HG03442 (cell line): ENCODE results near the gene USP33.
"Not testable (repeated sequence)": the region's sequence is repeated elsewhere in the genome, so short reads cannot be mapped to it uniquely, and the experiment has no call there.

Source experiments
- ATAC-seq: cut with Tn5 transposase; IDR thresholded peaks from one replicate; pipeline ENCODE4 v1.9.1; 2021; ENCODE audit warnings: mild to moderate bottlenecking, moderate library complexity; ENCODE audit not compliant: unreplicated experiment

USP33 gene

DNA sequence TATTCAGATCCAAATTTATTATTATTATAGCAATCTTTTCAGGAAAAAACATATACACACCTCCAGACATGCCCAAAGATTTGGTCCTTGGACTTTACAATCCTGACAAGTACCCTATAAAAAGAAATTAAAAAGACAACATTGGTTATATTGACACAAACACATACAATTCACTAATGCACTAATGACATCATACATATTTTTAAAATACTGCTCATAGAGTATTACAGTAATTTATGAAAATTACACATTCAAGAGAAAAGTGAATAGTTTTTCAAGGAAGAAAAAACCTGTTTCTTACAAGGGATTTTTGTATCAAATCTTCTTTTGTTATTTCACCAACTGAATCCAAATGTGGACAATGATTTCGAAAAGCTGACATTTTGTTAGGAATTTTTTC, 18.3 kb downstream of the USP33 start:
- ATAC-seq: no peak

DNA sequence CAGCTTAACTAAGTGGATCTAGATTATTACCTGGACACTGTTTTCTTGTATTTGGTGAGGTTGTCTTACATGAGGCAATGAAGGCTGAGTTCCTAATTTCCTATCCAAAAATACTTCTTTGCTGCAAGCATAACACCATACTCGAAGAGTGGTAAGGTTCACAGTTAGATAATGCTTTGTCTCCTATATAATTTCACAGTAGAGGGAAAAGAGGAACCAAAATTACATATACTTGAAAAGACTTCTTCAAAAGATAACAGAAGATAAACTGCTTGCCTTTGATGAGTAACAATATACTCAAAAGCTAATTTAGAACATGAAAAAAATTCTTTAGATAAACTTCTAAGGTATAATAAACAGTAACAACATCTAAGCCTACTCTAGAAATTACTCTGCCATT, 20.4 kb downstream of the USP33 start:
- ATAC-seq: no peak

DNA sequence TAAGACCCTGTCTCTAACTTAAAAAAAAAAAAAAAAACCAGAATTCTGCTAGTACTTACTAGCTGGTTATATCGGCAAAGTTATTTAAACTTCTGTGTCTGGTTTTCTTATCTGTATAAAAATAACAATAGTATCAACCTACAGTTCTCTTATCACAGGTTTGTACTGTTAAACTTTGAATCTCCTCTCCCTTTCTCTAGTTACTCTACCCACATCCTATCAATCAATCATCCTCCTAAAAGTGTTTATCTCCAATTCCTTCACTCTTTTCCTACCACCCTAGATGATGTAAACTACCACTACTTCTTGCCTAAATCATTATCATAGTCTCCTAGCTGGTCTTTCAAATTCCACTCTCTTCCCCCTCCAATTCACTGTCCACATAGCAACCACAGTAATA, 27.6 kb downstream of the USP33 start:
- no peak for ATAC-seq

DNA sequence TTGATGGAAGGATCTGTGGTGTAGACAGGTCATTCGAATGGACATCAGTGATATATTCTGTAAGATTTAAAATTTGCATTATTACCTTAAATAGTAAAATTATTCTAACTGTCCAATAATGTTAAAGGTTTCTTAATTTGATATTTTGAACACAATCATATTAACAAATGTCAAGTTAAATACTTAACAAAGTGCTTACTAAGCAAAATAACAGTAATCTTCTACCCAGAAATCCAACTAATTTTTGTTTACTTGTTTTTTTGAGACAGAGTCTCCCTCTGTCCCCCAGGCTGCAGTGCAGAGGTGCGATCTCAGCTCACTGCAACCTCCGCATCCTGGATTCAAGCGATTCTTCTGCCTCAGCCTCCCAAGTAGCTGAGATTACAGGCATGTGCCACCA, 33.9 kb downstream of the USP33 start:
- ATAC-seq: no peak

DNA sequence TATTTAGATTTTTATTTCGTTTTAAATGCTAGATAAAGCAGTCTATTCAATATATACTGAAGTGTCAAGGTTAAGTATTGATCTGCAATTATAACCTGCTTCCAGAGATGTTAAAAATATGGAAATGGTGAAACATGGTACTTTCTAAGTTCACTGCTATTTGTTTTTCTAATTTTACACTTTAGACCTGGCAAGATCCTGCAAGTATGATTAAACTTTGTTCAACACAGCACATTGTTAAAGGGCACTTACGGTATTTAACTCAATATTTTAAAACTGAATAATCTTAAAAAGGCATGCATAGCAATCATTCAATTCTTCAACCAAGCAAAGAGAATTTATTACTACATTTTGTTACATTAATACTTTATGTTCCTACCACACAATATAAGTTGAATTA, 41.5 kb downstream of the USP33 start:
- ATAC-seq: no peak

DNA sequence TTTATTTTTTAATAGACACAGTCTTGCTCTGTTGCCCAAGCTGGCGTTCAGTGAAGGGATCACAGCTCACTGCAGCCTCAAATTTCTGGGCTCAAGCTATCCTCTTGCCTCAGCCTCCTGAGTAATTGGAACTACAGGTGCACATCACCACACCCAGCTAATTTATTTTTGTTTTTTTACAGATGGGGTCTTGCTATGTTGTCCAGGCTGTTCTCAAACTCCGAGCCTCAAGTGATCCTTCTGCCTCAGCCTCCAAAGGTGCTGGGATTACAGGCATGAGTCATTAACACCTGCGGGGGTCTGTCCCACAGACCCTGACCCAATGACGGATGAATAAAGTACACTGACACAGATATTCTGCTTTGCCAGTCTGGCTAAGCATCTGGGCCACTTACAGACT, 43.6 kb downstream of the USP33 start:
- no peak for ATAC-seq

DNA sequence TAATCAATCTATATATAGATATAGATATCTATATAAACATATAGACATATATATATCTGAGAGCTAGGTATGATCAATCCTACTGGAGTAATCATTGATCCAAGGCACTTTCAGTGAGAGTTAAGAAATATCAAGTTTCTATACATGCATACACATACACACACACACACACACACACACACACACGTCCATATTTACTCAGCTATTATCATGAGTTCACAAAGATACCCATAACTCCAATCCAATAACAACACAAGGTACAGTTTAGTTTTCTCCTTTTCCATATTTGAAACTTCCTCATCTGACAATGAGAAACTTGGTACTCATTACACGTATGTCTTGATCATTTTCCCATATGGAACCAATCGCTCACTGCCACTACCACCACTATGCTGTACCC, 49.9 kb downstream of the USP33 start:
- no peak for ATAC-seq

DNA sequence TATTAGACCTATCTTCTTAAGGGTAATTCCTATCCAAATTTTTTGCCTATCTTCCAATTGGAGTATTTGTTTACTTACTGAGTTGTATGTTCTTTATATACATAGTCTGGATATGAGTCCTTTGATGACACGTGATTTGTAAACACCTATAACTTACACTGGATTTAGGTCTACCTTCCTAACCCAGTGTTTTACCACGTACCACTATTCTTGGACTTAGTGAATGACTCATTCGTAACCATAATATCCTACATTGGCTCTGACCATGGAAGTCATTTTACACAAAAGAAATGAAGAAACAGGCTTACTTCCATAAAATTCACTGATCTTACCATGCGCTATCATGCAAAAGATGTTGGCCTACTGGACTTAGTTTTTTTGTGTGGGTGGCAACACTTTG, 53.3 kb downstream of the USP33 start:
- ATAC-seq: no peak

DNA sequence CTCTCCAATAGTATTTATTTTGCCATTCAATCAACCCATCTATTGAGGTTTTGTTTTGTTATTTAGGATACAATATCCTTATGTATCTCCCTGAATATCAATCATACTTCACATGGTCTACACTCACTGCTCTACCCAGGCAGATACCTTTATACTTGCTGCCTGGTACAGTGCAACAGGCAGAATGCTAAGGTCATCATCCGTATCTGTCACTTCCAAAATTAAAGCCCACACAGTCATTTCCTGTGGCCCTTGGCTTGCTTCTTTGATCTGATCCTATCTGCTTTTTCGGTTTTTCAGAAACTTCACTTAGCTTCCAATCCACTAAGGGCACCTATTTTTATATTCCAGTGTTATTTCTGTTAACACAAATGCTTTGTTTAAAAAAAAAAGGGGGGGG, 54.9 kb downstream of the USP33 start:
- no peak for ATAC-seq

DNA sequence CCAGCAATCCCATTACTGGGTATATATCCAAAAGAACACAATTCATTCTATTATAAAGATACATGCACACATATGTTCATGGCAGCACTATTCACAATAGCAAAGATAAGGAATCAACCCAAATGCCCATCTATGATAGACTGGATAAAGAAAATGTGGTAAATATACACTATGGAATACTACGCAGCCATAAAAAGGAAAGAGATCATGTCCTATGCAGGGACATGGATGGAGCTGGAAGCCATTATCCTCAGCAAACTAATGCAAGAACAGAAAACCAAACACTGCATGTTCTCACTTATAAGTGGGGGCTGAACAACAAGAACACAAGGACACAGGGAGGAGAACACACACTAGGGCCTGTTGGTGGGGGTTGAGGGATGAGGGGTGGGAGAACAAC, 60.0 kb downstream of the USP33 start:
- ATAC-seq: not testable (repeated sequence)

DNA sequence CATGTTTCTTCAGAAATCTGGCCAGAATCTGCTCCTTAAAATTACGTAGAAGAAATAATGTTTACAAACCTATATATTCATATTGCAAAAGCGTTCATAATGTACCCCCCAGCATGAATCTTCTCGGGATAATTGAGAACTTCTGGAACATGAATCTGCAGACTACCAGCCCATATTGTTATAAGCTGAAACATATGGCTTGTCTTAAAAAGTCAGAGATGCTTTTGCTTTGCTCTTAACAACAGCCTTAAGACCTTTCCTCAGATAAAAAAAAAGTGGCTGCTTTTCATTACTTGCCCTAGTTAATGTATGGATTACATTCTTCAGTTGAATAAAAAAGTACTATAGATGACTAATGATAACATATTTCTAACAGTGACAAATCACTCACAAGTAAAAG, 62.2 kb downstream of the USP33 start:
- ATAC-seq: no peak

DNA sequence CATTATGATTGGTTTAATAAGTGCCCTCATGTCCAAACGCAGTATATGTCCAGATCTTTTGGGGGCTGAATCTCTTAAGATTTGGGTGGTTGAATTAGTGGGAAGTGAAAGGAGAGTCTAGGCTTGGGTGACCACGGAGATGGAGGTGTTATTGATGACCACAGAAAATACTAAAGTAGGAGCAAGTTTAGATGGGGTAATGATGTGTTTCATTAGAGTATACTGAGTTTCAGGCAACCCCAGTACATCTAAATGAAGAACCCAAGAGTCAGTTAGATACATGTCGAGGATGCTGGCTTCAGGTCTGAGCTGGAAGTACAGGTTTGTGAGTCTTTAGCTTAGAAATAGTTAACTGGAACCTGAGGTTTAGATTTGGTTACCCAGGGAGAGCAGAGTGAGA, 70.7 kb downstream of the USP33 start:
- ATAC-seq: peak; percentile 52

DNA sequence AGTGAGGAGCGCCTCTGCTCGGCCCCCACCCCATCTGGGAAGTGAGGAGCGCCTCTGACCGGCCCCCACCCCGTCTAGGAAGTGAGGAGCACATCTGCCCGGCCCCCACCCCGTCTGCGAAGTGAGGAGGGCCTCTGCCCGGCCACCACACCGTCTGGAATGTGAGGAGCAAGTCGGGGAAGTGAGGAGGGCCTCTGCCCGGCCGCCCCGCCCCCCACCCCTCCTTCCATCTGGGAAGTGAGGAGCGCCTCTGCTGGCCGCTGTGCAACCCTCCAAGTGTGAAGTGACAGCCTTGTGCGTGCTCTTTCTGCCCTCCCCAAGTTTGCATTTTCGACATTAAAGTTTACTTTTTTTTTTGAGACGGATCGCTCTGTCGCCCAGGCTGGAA, 72.1 kb downstream of the USP33 start:
- no peak for ATAC-seq

DNA sequence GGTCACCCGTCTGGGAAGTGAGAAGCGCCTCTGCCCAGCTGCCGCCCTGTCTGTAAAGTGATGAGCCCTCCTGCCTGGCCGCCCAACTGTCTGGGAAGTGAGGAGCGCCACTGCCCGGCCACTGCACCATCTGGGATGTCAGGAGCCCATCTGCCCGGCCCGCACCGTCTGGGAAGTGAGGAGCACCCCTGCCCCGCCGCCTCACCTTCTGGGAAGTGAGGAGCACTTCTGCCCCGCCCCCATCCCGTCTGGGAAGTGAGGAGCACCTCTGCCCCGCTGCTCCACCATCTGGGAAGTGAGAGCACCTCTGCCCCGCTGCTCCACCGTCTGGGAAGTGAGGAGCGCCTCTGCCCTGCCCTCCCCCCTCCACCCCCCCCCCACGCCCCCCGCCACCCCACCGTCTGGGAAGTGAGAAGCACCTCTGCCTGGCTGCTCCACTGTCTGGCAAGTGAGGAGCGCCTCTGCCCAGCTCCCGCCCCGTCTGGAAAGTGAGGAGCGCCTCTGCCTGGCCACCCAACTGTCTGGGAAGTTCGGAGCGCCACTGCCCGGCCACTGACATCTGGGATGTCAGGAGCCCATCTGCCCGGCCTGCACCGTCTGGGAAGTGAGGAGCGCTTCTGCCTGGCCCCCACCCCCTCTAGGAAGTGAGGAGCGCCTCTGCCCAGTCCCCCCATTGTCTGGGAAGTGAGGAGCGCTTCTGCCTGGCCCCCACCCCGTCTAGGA, 72.7 kb downstream of the USP33 start:
- no peak for ATAC-seq

DNA sequence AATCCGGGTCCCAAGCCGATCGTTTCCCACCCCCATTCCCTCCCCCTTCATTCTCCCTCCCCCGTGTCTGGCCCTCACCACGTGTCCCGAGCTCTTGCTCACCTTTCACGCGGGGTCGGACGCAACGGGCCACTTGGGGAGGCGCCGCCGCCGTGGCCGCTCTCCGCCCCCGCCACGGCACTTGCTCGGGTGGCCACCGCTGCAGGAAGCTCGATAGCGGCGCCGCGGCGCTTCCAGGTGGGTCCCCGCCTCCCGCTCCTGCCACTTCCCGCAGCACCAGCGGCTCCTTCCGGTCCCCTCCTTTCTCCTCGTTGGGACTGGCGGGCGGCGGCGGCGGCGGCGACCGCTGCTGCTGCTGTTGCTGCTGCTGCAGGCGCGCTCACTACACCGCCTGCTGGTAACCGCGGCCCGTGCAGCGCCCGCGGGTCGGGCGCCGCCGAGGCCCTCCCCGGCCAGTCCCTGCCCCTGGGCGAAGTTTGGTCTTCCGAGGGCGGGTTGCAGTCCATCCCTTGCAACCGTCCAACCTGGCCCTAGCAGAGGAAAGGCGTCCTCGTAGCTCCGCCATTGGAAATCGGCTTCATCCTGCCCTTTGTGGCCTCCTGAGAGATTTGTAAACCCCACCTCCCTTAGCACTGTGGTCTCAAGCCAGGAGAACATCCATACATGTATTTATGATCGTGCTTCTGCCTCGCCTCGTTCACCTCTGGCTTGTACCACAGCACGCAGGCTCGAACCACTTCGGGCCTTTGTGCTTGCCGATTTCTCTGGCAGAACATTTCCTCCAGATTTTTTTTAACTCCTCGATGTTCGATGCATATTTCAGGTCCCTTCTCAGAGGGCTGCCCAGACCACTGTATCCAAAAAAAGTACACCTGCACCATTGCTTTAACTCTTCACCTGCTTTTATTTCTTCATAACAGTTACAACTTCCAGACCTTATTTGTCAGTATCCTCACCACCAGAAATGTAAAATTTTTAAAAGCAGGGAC, 76.2 kb downstream of the USP33 start:
- peak; percentile 70 for ATAC-seq

DNA sequence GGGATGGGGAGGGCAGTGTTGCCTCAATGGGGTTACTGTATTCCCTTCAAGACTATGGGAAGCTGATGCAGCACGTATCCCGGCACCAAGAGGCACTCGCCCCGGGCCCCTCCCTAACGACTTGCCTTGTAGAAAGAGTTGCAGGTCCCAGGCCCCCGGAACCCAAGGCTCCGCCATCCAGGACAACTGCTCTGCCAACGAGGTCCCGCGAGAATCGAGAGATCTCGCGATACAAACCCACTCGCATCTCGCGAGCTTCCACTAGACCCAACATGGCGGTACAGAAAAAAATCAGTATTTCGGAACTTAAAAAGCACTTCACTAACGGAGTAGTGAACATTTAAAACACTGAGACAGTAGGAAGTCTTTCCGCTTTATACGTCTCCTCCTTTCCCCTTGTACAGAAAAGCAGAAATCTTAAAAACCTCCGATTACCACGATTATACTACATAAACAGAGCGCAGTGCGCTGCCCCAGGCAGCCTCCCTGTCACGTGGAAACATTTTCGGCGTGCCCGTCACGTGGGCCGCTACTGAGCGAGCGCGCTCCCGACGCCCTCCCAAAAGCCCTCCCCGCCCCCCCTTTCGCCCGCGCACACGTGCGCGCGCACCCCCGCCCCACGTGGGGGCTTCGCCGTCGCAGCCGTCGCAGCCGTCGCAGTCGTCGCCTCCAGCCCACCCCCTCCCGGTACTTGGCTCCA, 77.0 kb downstream of the USP33 start, which contains the start of gene ZZZ3:
Gene ZZZ3 (minus strand): TSS at position 199 of the 700 bp plus-strand sequence. CDS start 49,304 bp downstream, outside the sequence.
- peak; percentile 61 for ATAC-seq

DNA sequence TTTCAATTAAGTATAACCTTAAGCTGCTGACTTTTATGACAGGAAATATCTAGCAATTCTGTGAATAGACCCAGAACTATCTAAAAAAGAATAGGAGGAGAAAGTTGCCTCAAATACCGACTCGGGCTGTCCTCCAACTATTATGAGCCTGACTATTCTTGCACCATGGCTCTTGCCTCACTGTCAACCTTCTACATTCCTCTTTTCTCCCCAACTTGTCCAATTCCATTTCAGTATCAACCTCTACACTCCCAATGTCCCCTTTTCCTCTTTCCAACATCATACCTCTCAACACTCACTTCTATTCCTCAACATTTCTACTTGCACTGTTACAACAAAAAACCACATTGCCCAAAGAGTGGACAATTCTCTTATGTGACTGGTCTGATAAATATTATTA, 79.5 kb downstream of the USP33 start:
- ATAC-seq: no peak

DNA sequence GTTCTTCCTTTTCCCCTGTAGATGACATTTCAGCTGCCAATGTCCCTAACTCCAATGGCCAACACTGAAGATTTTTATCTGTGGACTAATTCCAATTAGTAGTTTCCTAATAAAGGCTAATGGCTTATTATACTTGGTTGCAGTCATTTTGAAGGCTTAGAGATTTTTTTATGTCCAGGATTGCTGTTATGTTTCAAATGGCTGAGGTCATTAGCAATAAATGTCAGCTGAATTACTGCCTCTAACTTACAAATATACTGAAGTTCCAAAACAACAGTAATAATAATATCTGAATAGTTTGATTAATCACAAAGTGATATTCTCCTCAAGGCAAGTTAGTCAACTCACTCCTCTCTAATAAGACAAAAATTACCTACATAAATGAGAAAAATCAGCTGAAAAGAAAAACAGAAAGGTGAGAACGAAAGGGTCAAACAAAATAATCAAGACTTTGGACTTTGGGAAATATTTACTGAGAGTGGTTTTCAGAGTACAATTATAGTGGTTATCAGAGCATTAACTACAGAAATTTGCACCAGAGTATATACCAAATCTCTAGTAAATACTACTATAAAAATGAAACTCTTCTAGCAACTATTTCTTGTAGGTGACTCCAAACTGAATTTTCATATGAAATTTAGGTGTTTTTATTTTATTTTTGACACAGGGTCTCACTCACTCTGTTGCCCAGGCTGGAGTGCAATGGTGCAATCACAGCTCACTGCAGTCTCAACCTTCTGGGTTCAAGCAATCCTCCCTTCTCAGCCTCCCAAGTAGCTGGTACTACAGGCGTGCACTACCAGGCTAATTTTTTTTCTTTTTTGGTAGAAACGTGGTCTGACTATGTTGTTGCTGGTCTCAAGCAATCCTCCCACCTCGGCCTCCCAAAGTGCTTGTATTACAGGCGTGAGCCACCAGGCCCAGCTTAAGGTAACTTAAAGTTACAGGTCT, 80.7 kb downstream of the USP33 start:
- ATAC-seq: no peak

DNA sequence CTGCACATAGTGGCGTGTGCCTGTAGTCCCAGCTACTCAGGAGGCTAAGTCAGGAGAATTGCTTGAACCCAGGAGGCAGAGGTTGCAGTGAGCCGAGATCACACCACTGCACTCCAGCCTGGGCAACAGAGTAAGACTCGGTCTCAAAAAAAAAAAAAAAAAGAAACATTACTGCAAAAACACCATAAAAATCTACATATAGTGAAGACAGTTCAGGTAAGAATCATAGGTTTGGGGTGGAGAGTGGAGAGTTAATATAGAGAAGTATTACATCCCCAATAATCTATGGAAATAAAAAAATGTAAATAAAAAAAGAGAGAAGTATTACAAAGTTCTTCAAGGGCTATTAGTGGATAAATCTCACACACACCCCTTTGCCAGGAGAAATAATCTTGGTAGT, 84.8 kb downstream of the USP33 start:
- not testable (repeated sequence) for ATAC-seq

DNA sequence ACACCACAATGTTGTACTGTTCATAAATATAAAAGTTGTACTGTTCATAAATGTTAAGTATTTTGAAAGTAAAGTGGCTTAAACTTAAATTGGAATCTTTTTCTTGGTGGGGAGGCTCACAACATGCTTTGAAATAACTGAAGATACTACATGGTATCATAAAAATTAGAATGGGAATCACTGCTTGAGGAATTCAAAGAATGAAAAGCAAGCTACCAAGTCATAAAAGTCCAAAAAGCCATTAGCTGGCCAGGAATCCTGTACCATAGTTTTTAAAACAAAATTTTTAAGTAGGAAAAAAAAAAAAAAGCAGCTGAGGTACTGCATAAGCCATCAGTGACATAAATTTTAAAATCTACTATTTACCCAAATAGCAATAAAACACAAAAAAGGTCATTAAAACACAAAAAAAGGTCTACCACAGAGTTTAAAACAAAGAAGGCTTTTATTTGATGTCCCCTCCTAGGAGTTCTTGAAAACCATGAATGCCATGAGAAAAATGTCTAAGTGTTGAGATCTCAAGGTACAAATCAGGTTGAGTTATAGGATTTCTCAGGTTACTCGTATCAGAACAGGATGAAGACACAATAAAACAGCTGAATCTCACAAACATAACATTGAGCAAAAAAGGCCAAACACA, 85.8 kb downstream of the USP33 start:
- no peak for ATAC-seq
